ENCODE results near the gene CYCS.

GRCh38 chr7:25125137-25125946 is at the start of gene CYCS:
- no peak for TF ChIP-seq EZH2 (IDR thresholded peaks at IDR 0.05; ENCODE audit: borderline replicate concordance, low read length)
- TF ChIP-seq CTCF (conservative IDR thresholded peaks at IDR 0.05 in 1 of 2, IDR thresholded peaks at IDR 0.05 in 1 of 2; ENCODE audit: extremely low read depth in 1 of 2, insufficient read depth in 1 of 2, low read depth in 1 of 2, low read length in 2 of 2) = no peak
